GM18499 (cell line): ENCODE measurements around the gene RUNX2.
"Not testable (repeated sequence)": the region's sequence is repeated elsewhere in the genome, so short reads cannot be mapped to it uniquely, and the experiment has no call there.

Source experiments
- ATAC-seq: cut with Tn5 transposase; IDR thresholded peaks from one replicate; pipeline ENCODE4 v1.9.1; 2021; ENCODE audit warnings: moderate number of reproducible peaks; ENCODE audit not compliant: insufficient read depth, unreplicated experiment

The RUNX2 gene

GRCh38 chr6:45327956-45328522 lies at the start of gene RUNX2:
Gene RUNX2 (plus strand): TSS chr6:45328330. CDS start chr6:45328727, 397 bp downstream.
- ATAC-seq, result no peak

DNA sequence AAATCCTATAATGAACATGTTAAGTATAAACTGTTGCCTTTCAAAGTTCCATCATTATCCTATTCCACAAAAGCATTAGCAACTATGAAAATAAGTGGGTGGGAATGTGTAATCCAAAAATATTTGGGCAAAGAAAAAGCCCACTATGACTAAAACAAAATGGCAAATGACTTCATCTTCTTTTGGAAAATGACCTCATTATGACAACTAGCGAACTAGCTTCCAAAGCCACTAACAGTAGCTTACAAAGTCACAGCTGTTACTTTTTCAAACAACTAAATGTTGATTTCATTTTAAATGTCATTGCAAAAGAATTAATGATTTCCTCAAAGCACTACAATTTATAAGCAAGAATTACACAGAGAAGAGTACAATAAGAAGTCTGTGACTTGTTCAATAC lies 49.8 kb upstream of the RUNX2 start:
- ATAC-seq, result no peak

DNA sequence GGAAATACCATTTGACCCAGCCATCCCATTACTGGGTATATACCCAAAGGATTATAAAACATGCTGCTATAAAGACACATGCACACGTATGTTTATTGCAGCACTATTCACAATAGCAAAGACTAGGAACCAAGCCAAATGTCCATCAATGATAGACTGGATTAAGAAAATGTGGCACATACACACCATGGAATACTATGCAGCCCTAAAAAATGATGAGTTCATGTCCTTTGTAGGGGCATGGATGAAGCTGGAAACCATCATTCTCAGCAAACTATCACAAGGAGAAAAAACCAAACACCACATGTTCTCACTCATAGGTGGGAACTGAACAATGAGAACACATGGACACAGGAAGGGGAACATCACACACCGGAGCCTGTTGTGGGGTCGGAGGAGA lies 41.4 kb upstream of the RUNX2 start:
- not testable (repeated sequence) for ATAC-seq

DNA sequence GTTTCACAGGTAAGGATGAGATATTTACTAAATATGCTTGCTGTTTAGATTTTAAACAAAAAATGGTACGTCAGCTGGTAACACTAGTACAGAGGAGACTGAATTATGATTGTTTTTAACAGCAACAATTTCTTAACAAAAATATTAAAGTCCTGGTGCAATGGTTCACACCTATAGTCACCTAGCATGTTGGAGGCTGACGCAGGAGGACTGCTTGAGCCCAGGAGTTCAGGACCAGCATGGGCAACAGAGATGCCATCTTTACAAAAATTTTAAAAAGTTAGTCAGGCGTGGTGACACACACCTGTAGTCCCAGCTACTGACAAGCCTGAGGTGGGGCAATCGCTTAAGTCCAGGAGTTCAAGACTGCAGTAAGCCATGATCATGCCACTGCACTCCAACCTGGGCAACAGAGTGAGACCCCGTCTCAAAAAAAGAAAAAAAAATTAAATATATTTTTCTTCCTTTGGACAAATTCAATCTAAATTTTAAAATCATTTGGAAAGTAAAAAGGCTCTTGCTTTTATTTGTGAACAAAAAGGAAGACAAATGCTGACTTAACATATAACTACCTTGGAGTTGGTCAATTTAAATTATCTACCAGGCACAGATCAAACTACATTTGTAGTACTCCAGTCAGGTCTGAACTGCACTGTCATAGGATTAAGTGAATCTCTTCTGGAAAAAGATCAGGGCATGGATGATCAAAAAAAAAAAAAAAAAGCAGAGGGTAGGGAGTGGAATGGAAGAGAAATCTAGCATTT lies 38.2 kb upstream of the RUNX2 start:
- ATAC-seq, result no peak

GRCh38 chr6:45293306-45293705 lies 34.8 kb upstream of the RUNX2 start:
- ATAC-seq, result no peak

GRCh38 chr6:45294065-45294701 lies 33.9 kb upstream of the RUNX2 start:
- not testable (repeated sequence) for ATAC-seq

- ATAC-seq, result no peak
These were observed 30.8 kb upstream of the RUNX2 start for GRCh38 chr6:45297320-45297719.

DNA sequence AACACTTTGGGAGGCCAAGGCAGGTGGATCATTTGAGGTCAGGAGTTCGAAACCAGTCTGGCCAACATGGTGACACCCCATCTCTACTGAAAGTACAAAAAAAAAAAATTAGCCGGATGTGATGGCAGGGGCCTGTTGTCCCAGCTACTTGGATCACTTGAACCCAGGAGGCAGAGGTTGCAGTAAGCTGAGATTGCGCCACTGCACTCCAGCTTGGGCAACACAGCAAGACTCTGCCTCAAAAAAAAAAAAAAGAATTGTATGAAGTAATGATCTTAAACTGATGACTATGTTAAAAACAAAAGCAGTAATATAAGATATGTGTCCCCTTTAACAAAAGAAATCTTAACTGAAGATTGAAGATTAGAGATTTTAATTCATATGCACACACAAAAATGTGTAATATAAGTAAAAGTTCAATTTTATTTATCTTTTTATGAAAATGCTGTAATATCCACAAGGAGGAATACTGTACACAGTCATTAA lies 29.0 kb upstream of the RUNX2 start:
- no peak for ATAC-seq

GRCh38 chr6:45300736-45301135 lies 27.4 kb upstream of the RUNX2 start:
- no peak for ATAC-seq

- no peak for ATAC-seq
These were observed 26.6 kb upstream of the RUNX2 start for GRCh38 chr6:45301348-45302142.

DNA sequence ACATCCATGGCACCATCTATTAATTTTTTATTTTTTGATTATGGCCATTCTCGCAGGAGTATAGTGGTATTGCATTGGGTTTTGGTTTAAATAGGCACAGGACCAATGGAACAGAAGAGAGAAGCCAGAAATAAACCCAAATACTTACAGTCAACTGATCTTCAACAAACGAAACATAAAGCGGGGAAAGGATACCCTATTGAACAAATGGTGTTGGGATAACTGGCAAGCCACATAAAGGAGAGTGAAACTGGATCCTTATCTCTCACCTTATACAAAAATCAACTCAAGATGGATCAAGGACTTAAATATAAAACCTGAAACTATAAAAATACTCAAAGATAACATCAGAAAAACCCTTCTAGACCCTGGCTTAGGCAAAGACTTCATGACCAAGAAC lies 25.3 kb upstream of the RUNX2 start:
- ATAC-seq, result no peak

DNA sequence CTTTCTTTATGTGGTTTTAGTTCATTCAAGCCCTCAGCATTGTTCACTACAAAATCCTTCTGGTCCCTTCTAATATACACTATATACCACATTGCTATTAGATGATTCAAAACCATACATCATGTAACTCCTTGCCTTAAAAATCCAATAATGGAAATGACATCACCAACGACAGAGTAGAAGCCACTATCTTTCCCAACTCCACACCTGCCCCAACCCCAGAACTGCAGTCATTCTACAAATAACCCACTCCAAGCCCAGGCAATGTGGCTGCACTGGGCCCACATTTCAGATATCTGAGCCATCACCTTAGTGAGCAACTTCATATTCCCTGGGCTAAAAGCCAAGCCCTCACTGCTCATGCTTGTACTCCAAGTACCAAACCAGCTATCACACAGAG lies 22.6 kb upstream of the RUNX2 start:
- ATAC-seq, result no peak

DNA sequence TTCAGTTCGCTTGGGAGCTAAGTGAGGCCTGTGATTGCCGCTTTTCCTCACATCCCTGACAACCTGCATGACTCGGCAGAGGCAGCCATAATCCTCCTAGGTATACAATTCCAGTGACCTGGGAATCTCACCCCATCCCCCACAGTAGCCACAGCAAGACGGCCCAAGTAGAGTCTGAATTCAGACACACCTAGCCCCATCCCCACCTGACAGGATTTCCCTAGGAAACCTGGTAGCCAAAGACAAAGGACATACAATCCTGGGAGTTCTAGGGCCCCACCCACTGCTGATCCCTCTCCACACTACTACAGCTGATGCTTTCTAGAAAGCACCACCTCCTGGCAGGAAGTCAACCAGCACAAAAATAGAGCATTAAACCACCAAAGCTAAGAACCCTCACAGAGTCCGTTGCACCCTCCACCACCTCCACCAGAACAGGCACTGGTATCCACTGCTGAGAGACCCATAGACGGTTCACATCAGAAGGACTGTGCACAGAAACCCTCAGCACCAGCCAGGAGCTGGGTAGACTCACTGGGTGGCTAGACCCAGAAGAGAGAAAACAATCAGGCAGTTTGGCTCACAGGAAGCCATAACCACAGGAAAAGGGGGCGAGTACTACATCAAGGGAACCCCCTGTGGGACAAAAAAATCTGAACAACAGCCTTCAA lies 17.9 kb upstream of the RUNX2 start:
- ATAC-seq, result no peak

- no peak for ATAC-seq
These were observed 14.0 kb upstream of the RUNX2 start for GRCh38 chr6:45314146-45314545.

- ATAC-seq, result no peak
These were observed 7.8 kb upstream of the RUNX2 start for GRCh38 chr6:45320349-45320748.

- no peak for ATAC-seq
These were observed 4.4 kb upstream of the RUNX2 start for GRCh38 chr6:45323656-45324224.

GRCh38 chr6:45326698-45327417 lies 1.3 kb upstream of the RUNX2 start:
- ATAC-seq, result no peak

DNA sequence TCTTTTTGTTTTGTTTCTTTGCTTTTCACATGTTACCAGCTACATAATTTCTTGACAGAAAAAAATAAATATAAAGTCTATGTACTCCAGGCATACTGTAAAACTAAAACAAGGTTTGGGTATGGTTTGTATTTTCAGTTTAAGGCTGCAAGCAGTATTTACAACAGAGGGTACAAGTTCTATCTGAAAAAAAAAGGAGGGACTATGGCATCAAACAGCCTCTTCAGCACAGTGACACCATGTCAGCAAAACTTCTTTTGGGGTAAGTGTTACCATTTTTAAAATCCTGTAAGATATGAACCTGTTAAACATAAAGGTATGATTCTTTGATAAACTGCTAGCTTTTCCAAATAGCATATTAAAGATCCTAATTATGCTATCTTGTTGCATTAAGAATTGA lies 393 bp downstream of the RUNX2 start:
- ATAC-seq, result no peak

DNA sequence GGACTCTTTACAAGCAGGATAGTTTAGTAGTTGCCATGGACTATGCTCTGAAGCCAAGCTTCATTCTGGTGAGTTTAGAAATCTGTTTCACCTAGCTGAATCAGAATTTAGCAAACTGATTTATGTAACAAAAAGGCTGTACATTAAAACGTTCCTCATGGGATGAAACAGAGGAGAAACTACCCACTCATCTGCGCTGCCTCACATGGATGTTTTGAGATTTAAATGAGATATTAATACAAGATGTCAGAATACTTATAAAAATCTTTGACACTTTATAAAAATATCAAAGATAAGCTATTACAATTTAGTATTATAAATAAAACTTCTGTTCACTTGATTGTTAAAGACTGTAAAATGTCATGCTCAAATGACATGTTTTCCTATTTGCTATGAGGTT lies 16.8 kb downstream of the RUNX2 start:
- no peak for ATAC-seq
